Measurements from ENCODE around the gene ADCY7. TPM values are rescaled to one million over a fixed set of nuclear protein-coding genes. Genes with fewer than 3 reads are reported as not detected.

Gene ADCY7
- total RNA-seq, 1 experiment from 2014 or later: 1.7 TPM

DNA sequence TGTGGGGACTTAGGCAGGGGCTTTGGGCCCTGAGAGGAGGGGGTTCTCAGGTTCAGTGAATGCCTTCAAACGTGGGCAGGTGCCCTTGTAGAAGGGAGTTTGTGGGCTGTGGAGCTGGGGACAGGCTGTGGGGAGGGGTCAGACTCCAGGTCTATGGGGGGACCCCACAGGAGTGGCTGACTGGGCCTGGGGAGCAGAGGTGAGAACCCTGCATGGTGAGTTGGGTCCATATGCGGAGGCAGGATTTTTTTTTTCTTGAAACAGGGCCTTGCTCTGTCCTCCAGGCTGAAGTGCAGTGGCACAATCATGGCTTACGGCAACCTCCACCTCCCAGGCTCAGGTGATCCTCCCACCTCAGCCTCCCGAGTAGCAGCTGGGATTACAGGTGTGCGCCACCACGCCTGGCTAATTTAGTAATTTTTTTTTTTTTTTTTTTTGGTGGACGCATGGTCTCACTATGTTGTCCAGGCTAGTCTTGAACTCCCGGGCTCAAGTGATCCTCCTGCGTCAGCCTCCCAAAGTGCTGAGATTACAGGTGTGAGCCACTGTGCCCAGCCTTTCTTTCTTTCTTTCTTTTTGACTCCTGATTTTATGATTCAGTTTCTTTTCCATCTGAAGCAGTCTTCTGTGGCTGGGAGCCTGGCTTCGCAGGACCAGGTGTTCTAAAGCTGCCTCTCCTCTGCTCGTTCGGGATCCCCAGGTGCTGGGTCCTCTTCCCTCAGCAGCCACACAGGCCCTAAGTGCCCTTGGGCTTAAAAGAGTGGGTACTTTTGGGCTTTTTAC lies 19.0 kb upstream of the ADCY7 start:
- in situ Hi-C loops (cut with HindIII; ENCODE audit: low sequenced_read_pairs): no loop called here
- no peak for DNase-seq (ENCODE audit: low spot score)

DNA sequence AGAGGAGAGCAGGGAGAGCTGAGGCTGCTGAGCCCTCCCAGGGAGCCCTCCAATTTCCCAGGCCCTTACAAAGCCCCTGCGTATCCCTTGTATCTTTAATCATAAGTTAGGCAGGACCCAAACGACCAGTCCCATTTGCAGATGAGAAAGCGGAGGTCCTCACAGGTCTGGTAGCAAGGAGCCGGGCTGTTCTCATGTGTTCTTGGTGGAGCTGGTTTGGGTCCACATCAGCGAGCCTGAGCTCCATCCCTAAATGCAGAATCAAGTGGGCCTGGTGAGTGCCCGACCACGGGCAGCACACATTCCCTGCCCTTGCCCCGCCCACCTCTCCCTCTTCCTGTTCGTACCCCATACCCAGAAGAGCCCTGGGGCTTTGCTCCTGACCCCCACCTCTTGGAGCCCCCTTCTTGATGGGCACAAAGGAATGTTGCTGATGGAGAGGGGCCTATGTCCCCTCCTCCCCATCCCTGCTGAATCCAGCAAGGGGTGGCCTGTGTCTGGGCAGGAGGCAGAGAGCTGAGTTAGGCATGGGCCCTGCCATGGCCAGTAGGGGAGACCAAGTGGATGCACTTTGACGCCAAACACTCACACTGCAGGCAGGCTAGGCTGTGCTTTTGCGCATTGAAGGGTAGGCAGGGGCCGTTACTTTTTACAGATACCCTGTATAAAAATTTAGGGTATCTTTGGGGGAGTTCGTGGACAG lies 18.3 kb upstream of the ADCY7 start:
- no peak for DNase-seq (ENCODE audit: low spot score)
- in situ Hi-C loops (cut with HindIII; ENCODE audit: low sequenced_read_pairs): no loop called here

DNA sequence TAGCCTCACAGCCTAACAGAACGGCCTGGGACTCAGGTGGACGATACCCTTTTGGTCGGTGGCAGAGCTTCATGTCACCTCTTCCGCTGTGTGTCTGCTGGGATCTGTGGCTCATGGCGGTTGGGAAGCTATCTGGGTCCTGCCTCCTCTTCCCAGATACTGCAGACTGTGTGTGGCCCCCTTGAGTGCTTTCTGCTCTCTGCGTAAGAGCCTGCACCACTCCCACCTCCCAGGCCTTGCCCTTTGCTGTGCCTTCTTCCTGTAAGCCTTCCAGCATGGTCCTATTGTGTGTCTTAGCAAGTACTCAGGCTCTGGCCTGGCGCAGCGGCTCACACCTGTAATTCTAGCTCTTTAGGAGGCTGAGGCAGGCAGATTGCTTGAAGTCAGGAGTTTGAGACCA lies 17.5 kb upstream of the ADCY7 start:
- in situ Hi-C loops (cut with HindIII; ENCODE audit: low sequenced_read_pairs): no loop called here
- DNase-seq (ENCODE audit: low spot score): no peak

DNA sequence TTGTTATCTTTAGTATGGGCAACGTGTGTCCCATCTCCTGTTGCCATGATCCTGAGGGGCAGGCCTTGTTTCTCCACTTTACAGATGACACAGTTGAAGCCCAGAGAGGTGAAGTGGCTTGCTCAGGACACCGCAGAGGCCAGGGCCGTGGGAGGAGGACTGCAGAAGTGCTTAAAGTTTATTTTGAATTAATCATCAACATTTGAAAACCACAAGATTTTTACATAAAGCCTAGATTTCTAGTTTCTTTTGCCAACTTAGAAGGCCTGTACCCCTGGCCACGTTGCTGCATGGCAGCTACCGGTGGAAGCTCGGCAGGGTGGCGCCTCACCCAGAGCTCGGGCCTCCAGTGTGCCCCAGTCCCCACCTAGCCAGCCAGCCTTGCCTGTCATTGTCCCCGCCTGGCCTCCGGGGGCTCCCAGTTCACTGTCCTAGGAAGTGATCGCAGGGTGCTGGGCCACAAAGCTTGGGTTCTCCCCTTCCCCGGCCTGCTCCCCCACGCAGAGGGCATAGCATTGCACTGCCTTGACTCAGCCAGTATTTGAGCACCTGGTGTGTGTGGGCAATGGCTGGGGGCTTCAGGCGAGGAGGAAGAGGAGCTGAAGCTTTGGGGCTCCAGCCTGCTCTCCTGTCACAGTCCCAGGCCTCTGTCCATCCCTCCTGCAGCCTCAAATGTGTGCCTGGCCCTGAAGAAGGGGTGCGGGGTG lies 14.8 kb upstream of the ADCY7 start:
- no peak for DNase-seq (ENCODE audit: low spot score)
- in situ Hi-C loops (cut with HindIII; ENCODE audit: low sequenced_read_pairs): no loop called here

DNA sequence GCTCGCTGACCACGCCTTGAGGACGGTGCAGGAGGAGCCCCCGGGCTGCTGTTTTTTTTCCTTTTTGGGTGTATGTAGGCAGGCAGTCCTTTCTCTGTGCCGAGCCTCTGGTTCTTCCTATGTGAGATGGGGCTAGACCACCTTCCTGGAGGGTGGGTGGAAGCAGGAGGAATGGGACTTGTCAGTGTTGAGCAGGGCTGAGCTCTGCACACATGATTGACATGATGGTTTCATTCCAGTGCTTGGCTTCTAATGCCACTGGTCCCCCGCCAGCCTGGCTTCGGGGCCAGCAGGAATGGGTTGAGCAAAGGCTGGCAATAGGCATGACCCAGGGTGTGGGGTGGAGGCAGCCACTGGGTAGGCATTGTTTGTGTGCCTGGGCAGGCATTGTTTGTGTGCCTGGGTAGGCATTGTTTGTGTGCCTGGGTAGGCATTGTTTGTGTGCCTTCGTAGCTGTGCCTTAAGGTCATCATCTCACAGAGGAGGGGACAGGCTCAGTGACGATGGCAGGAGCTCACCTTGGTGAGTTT lies 14.2 kb upstream of the ADCY7 start:
- in situ Hi-C loops (cut with HindIII; ENCODE audit: low sequenced_read_pairs): no loop called here

DNA sequence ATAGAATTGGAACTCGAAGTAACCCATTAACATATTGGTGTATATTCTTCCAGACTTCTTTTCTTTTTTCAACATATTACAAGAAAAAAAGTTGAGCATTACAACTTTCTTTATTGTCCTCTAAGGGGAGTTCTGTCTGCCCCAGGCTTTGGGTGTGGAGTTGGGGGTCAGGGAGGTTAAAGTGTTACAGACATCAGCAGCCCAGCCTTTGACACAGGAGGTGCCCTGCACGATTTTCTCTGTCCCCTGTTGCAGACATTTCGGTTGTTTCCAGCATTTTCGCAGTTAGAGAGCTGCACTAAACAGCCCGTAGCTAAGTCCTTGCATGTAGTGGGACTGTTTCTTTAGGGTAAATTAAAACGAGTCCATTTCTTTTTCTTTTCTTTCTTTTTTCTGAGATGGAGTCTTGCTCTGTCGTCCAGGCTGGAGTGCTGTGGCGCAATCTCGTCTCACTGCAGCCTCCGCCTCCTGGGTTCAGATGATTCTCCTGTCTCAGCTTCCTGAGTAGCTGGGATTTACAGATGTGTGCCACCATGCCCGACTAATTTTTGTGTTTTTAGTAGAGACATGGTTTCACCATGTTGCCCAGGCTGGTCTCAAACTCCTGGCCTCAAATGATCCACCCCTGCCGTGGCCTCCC lies 13.4 kb upstream of the ADCY7 start:
- no peak for DNase-seq (ENCODE audit: low spot score)
- in situ Hi-C loops (cut with HindIII; ENCODE audit: low sequenced_read_pairs): no loop called here

More for the DNA sequence above, 14.2 kb upstream of the ADCY7 start:
- DNase-seq (ENCODE audit: low spot score): no peak

DNA sequence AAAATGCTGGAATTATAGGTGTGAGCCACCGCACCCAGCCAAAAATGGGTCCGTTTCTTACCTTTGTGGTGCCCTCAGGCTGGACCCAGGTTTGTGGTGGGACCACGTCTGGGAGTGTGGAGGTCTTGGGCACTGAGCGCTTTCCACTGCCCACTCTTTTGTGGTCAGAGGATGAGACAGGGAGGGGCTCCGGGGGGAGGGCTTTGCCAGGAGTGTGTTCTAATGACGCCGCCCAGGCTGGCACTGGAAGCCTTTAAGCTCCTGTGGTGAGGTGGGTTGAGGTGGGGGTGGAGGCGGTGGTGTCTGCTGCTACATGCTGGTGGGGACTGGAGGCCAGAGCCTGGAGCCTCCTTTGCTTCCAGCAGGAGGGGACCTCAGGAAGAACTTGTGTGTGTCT lies 12.8 kb upstream of the ADCY7 start:
- in situ Hi-C loops (cut with HindIII; ENCODE audit: low sequenced_read_pairs): no loop called here
- DNase-seq (ENCODE audit: low spot score): no peak

DNA sequence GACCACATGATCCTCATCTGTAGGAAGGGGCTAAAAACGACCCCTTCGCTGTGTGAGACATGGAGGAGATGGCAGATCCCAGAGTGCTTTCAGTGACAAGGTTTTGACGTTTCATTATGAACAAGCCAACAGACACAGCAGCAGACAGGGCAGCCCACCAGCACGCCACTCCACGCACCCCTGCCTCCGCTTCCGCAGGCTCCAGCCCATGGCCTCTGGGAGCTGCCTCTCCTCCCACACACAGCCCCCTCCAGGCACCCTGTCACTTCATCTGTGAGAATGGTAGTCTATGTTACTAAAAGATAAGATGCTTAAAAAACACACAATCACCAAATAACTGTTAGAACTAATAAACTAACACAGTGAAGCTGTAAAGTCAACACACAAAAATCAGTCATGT lies 12.3 kb upstream of the ADCY7 start:
- DNase-seq (ENCODE audit: low spot score): no peak
- in situ Hi-C loops (cut with HindIII; ENCODE audit: low sequenced_read_pairs): no loop called here

DNA sequence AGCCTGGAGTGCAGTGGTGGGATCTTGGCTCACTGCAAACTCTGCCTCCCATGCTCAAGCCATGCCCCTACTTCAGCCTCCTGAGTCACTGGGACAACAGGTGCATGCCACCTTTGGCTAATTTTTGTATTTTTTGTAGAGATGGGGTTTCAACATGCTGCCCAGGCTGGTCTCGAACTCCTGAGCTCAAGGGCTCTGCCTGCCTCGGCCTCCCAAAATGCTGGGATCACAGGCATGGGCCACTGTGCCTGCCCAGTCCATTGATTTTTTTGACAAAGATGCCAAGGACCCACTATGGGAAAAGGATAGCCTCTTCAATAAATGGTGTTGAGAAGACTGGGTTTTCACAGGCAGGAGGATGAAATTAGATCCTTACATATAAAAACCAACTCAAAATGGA lies 10.8 kb upstream of the ADCY7 start:
- in situ Hi-C loops (cut with HindIII; ENCODE audit: low sequenced_read_pairs): no loop called here
- DNase-seq (ENCODE audit: low spot score): no peak

DNA sequence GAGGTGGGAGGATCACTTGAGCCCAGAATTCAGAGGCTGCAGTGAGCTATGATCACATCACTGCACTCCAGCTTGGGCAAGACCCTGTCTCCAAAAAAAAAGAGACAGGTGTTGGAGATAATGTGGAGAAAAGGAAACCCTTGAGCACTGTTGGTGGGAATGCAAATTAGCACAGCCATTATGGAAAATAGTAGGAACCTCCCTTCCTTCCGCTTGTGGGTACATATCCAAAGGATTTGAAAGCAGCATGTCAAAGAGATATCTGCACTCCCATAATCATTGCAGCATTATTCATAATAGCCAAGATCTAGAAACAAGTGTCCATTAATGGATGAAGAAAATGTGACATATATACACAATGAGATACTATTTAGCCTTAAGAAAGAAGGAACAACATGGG lies 9.7 kb upstream of the ADCY7 start:
- in situ Hi-C loops (cut with HindIII; ENCODE audit: low sequenced_read_pairs): no loop called here
- DNase-seq (ENCODE audit: low spot score): no peak

DNA sequence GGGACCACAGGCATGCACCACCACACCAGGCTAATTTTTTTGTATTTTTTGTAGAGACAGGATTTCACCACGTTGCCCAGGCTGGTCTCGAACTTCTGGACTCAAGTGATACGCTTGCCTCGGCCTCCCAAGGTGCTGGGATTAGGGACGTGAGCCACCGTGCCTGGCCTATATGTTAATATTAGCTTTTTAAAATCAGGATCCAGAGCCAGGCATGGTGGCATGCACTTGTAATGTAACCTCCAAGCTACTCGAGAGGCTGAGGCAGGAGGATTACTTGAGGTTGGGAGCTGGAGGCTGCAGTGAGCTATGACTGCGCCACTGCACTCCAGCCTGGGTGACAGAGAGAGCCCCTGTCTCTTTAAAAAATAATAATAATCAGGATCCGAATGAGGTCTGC lies 8.5 kb upstream of the ADCY7 start:
- no peak for DNase-seq (ENCODE audit: low spot score)
- in situ Hi-C loops (cut with HindIII; ENCODE audit: low sequenced_read_pairs): no loop called here

DNA sequence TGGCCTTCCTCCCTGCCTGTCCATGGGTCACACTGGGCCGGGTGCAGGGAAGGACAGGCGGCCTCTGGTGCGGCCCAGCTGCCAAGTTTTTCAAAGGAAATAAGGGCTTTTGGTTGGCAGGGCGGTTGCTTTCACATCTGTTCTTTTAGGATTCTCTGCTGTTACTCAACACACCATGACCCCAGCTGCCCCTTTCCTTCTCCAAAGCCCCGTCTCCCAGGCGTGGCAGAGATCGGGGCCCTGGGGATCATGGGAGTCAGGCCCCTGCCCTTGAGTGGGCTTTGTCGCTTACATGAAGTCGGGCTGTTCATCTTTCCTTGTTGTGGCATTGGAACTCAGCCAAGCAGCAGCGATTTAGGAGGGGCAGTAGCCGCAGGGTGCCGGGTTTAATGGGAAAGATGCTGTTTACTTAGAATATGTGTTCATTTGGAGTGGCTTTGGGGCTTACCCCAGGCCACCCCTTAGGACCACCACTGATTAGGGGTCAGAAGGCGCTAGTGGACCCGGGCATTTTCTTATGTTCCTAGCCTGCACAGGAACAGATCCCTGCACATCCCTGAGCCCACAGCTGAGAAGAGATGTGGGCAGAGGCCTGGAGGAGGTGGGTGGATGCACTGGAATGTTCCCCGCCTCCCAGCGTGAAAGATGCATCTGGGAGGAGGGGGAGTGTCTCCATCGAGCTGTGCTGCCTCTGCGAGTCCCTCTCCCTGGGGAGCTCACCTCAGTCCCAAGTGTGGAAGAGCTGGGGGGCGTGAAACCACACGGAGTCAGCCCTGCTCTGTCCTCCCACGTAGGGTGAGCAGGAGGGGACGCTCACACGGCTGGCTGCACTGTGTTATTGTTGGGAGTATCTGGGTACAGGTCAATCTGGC lies 6.8 kb upstream of the ADCY7 start:
- no peak for DNase-seq (ENCODE audit: low spot score)
- in situ Hi-C loops (cut with HindIII; ENCODE audit: low sequenced_read_pairs): no loop called here

DNA sequence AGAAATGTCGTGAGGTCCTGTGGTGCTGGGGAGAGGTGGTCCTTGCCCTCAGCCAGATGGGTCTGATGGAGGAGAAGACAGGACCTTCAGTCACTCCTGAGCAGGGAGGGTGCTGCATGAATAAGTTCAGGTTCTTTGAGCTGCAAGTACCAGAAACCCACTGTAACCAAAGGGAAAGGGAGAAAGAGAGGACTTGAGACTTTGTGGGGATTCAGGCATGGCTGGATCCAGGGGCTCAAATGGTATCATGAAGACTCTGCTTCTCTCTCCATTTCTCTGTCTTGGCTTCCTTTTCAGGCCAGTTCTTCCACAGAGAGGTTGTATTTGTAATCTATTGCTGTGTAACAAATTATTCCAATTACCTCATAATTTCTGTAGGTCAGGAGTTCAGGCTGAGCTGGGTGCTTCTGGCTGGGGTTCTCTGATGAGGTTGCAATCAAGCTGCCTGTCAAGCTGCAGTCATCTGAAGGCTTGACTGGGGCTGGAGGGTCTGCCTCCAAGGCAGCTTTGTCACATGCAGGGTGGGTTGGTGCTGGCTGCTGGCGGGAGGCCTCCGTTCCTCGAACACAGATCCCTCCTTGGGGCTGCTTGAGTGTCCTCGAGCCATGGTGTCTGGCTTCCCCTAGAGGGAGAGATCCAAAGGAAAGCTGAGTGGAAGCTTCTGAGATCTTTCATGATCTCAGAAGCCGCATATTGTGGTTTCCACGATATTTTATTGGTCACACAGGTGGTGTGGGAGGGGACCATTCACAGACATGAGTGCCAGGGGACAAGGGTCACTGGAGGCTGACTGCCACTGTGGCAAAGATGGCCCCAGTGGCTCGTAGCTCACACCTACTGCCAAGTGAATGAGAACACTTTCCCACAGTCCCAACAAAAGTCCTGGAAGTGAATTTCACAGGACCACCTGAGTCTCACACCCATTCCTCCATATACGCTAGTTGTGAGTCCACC lies 5.9 kb upstream of the ADCY7 start:
- in situ Hi-C loops (cut with HindIII; ENCODE audit: low sequenced_read_pairs): no loop called here
- DNase-seq (ENCODE audit: low spot score): no peak

DNA sequence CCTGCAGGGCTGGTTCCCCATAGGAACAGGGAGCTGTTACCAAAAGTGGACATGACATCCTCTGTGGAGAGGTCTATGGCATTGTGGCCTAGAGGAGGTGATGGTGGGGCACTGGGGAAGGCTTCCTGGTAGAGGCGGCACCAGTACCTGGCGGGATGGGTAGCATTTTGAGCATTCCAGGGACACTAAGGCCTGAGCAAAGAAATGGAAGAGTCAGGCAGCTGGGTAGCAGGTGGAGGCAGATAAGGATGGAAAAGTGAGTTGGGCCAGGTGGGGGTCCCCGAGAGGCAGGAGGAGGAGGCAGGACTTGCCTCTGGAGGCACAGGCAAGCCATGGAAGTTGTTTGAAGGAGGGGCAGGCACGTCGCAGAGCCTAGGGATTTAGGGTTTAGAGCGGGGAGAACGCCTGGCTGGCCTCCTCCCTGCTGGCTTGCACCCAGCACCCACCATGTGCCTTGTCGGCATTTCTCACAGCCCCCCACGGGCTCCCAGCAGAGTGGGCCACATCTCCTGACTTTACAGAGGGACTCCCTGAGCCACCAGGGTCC lies 5.1 kb upstream of the ADCY7 start:
- in situ Hi-C loops (cut with HindIII; ENCODE audit: low sequenced_read_pairs): no loop called here

DNA sequence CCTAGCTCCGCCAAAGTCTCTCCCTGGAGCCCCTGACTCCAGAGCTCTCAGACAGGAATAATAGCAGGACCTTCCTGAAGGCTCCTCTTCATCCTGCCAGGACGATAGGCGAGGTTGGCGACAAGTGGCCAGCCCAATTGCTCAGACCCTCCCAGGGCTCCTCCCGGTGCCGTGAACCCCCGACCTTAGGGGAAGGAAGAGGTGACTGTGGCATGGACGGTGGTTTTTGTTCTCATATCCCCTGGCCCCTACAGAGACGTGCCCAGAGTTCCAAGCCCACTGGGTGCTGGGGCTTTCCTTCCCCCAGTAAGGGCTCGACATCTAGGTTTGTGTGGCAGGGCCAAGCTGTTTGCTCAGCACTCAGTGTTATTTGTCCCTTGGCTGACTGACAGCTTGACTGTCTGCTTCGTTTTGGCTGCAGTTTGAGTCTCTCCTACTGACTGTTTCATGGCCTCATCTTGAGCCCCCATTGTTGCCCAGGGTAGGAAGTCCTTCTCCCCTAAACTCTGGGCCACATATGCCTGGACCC lies 4.6 kb upstream of the ADCY7 start:
- DNase-seq (ENCODE audit: low spot score): no peak
- in situ Hi-C loops (cut with HindIII; ENCODE audit: low sequenced_read_pairs): no loop called here

More for the DNA sequence above, 5.1 kb upstream of the ADCY7 start:
- DNase-seq (ENCODE audit: low spot score): no peak

DNA sequence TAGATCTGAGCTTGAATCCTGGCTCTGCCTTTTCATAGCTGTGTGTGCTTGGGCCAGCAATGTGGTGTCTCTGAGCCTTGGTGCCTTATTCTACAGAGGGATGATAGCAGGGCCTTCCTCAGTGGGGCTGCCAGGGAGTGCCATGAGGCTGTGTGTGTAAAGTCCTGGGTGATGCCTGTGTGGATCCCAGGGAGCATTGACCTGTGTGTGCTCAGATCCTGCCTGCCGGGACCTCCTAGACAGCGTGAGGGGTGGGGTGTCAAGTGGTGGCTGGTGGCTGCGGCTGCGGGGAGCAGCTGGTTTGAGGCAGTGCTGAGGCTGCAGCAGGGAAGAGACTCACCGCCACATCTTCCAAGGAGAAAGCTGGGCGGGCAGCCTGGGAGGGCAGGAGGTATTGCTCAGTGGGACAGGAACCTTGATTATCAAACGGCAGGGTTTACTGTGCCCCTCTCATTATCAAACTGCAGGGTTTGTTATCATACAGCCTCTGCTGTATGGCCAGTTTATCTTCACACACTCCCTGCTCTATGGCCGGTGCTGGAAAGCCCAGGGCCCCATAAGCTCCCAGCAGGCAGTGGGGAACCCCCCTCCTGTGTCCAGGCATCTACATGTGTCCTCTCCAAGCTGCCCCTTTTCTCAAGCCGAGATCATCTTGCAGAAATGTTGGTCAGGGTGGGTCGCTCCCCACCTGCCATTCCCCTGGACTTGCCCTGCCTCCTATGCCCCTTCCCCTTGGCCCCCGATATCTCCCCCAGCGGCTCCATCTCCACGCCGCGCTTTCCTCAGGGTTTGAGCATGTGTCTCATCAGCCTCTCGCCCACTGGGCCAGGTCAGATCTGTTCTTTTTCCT lies 3.1 kb upstream of the ADCY7 start:
- in situ Hi-C loops (cut with HindIII; ENCODE audit: low sequenced_read_pairs): no loop called here

More for the DNA sequence above, 3.1 kb upstream of the ADCY7 start:
- no peak for DNase-seq (ENCODE audit: low spot score)
